ENCODE data around the gene PRKAG1.

Gene PRKAG1

GRCh38 chr12:48966177-48966895 lies 52.2 kb downstream of the PRKAG1 start:
- no peak for TF ChIP-seq CTCF (IDR thresholded peaks at IDR 0.05; ENCODE audit: low read depth, low read length)
- no peak overlapping the region for H3K4me3 ChIP-seq (replicated peaks in 1 of 2; ENCODE audit: low read depth in 2 of 2, low read length in 2 of 2)
- no peak for DNase-seq (ENCODE audit: low read depth in 2 of 2)

- TF ChIP-seq CTCF (IDR thresholded peaks at IDR 0.05; ENCODE audit: low read depth, low read length), result peak; percentile 40
- no peak overlapping the region for H3K4me3 ChIP-seq (replicated peaks in 1 of 2; ENCODE audit: low read depth in 2 of 2, low read length in 2 of 2)
- no peak for DNase-seq (ENCODE audit: low read depth in 2 of 2)
Measured at GRCh38 chr12:48965298-48965838, 53.2 kb downstream of the PRKAG1 start.

- DNase-seq (ENCODE audit: low read depth in 2 of 2), result no peak
- no peak overlapping the region for H3K4me3 ChIP-seq (replicated peaks in 1 of 2; ENCODE audit: low read depth in 2 of 2, low read length in 2 of 2)
- no peak for TF ChIP-seq CTCF (IDR thresholded peaks at IDR 0.05; ENCODE audit: low read depth, low read length)
Measured at GRCh38 chr12:48961801-48962200, 56.8 kb downstream of the PRKAG1 start.

GRCh38 chr12:48961331-48961730 lies 57.2 kb downstream of the PRKAG1 start:
- no peak for DNase-seq (ENCODE audit: low read depth in 2 of 2)

GRCh38 chr12:48960834-48961233 lies 57.7 kb downstream of the PRKAG1 start:
- DNase-seq (ENCODE audit: low read depth in 2 of 2), result no peak
- H3K4me3 ChIP-seq (replicated peaks in 1 of 2; ENCODE audit: low read depth in 2 of 2, low read length in 2 of 2), result no peak overlapping the region
- no peak for TF ChIP-seq CTCF (IDR thresholded peaks at IDR 0.05; ENCODE audit: low read depth, low read length)

More at GRCh38 chr12:48961331-48961730, 57.2 kb downstream of the PRKAG1 start:
- no peak overlapping the region for H3K4me3 ChIP-seq (replicated peaks in 1 of 2; ENCODE audit: low read depth in 2 of 2, low read length in 2 of 2)
- no peak for TF ChIP-seq CTCF (IDR thresholded peaks at IDR 0.05; ENCODE audit: low read depth, low read length)

GRCh38 chr12:48958049-48958388 lies 60.6 kb downstream of the PRKAG1 start:
- TF ChIP-seq CTCF (IDR thresholded peaks at IDR 0.05; ENCODE audit: low read depth, low read length), result no peak
- peak overlapping the region; percentile 78 to 99 for H3K4me3 ChIP-seq (replicated peaks in 1 of 2; ENCODE audit: low read depth in 2 of 2, low read length in 2 of 2)
- DNase-seq (ENCODE audit: low read depth in 2 of 2), result no peak
